ENCODE data around the gene CDK7. TPM values are rescaled to one million over a fixed set of nuclear protein-coding genes. Genes with fewer than 3 reads are reported as not detected.
A peak's percentile ranks its signal among the peaks of the same experiment; 100 is the strongest.
"Not testable (repeated sequence)": the region's sequence is repeated elsewhere in the genome, so short reads cannot be mapped to it uniquely, and the experiment has no call there.

The CDK7 gene
- total RNA-seq, 1 experiment from 2014 or later, result 31.2 TPM

DNA sequence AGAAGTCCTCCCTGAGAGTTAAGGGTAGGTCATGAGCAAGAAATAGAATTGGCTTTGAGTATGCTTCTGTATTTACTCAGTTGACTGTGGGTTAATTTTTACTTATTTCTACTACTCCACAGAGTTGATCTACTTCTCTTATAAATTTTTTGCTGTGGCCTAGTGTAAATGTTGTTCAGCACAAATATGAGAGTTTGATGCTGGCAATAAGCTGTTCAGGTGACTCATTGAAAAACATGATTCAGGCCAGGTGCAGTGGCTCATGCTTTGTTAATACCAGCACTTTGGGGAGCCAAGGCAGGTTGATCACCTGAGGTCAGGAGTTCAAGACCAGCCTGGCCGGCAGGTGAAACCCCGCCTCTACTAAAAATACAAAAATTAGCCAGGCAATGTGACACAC lies 4.5 kb upstream of the CDK7 start:
- DNase-seq (ENCODE audit: low read depth), result no peak
- in situ Hi-C loops (cut with HindIII; ENCODE audit: low pct_unique_long_range_greater_than_20kb, low sequenced_read_pairs), result no loop called here

GRCh38 chr5:69231281-69231680 lies 3.4 kb upstream of the CDK7 start:
- no peak for DNase-seq (ENCODE audit: low read depth)

GRCh38 chr5:69231851-69232250 lies 2.8 kb upstream of the CDK7 start:
- DNase-seq (ENCODE audit: low read depth), result peak; percentile 66
- in situ Hi-C loops (cut with HindIII; ENCODE audit: low pct_unique_long_range_greater_than_20kb, low sequenced_read_pairs), result no loop called here

More at GRCh38 chr5:69231281-69231680, 3.4 kb upstream of the CDK7 start:
- in situ Hi-C loops (cut with HindIII; ENCODE audit: low pct_unique_long_range_greater_than_20kb, low sequenced_read_pairs), result no loop called here

- DNase-seq (ENCODE audit: low read depth), result not testable (repeated sequence)
Measured at GRCh38 chr5:69236733-69237132, 2.0 kb downstream of the CDK7 start.

DNA sequence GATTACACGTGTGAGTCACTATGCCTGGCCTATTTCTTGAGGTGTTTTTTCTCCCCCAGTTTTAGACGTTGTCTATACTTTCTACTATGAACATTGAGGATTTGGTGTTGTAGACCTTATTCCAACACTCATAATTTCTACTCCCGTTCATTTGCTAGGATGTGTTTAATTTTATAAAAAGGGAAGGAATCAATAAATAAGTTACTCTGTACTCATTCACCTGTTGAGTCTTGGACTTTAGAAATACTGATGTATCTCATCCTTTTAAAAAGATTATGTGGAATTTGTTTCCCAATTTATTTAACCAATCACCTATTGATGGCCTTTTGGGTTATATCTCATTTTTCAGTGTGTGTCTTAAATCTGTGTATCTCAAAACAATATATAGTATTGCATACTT lies 3.2 kb downstream of the CDK7 start:
- no peak for DNase-seq (ENCODE audit: low read depth)
- in situ Hi-C loops (cut with HindIII; ENCODE audit: low pct_unique_long_range_greater_than_20kb, low sequenced_read_pairs), result no loop called here

More at GRCh38 chr5:69236733-69237132, 2.0 kb downstream of the CDK7 start:
- in situ Hi-C loops (cut with HindIII; ENCODE audit: low pct_unique_long_range_greater_than_20kb, low sequenced_read_pairs), result not testable (repeated sequence)

DNA sequence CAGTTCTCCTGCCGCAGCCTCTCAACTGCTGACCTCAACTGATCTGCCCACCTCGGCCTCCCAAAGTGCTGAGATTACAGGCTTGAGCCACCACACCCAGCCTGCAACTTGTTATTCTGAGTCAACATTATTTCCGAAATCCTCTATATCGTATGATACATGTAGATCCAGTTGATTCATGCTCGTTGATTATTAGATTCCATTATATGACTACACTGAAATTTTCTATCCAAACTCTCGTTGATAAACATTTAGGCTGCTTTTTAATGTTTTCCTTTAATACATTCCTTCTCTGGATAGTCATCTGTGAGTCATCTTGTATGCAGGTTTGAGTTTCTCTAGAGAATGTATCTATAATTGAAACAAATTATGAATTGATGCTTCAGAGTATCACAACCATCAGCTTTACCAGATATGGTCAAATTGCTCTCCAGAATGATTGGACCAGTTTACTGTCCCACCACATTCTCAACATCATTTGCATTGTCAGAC lies 4.1 kb downstream of the CDK7 start:
- DNase-seq (ENCODE audit: low read depth), result peak; percentile 45
- in situ Hi-C loops (cut with HindIII; ENCODE audit: low pct_unique_long_range_greater_than_20kb, low sequenced_read_pairs), result no loop called here

GRCh38 chr5:69242215-69242927 lies 7.7 kb downstream of the CDK7 start:
- DNase-seq (ENCODE audit: low read depth), result no peak
- in situ Hi-C loops (cut with HindIII; ENCODE audit: low pct_unique_long_range_greater_than_20kb, low sequenced_read_pairs), result no loop called here

GRCh38 chr5:69245031-69245430 lies 10.3 kb downstream of the CDK7 start:
- in situ Hi-C loops (cut with HindIII; ENCODE audit: low pct_unique_long_range_greater_than_20kb, low sequenced_read_pairs), result no loop called here
- DNase-seq (ENCODE audit: low read depth), result no peak

DNA sequence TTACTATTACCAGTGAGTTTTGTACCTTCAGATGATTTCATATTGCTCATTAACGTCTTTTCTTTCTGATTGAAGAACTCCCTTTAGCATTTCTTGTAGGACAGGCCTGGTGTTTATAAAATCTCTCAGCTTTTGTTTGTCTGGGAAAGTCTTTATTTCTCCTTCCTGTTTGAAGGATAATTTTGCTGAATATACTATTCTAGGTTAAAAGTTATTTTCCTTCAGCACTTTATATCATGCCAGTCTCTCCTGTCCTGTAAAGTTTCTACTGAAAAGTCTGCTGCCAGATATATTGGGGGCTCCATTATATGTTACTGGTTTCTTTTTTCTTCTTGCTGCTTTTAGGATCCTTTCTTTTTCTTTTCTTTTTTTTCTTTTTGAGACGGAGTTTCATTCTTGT lies 13.3 kb downstream of the CDK7 start:
- in situ Hi-C loops (cut with HindIII; ENCODE audit: low pct_unique_long_range_greater_than_20kb, low sequenced_read_pairs), result no loop called here
- no peak for DNase-seq (ENCODE audit: low read depth)

DNA sequence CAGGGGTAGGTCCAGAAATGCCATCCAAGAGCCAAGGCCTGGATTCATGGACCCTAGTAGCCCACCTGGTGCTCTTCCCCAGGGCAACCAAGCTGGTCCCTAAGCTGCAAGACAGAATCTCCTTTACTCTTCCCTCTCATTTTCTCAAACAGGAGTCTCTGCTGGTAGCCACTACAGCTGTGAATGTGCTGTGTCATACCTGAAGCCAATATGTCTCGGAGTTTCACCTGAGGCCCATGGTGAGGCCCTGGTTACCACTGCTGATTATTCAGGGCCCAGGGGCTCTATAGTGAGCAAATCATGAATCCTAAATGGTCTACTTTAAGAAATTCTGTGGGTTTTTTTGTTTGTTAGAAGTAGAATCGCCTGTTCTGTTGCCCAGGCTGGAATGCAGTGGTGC lies 15.9 kb downstream of the CDK7 start:
- in situ Hi-C loops (cut with HindIII; ENCODE audit: low pct_unique_long_range_greater_than_20kb, low sequenced_read_pairs), result no loop called here

DNA sequence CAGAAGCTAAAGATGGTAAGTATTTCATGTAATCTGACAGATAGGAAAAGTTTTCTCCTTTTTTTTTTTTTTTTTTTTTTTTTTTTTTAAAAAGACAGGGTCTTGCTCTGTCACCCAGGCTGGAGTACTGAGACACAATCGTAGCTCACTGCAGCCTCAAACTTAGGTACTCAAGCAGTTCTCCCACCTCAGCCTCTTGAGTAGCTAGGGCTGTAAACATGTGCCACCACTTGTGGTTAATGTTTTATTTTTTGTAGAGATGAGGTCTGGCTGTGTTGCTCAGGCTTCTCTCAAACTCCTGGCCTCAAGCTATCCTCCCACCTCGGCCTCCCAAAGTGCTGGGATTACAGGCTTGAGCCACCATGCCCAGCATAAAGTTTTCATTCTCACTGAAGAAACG lies 17.8 kb downstream of the CDK7 start:
- no peak for DNase-seq (ENCODE audit: low read depth)
- in situ Hi-C loops (cut with HindIII; ENCODE audit: low pct_unique_long_range_greater_than_20kb, low sequenced_read_pairs), result no loop called here

More for the DNA sequence above, 15.9 kb downstream of the CDK7 start:
- DNase-seq (ENCODE audit: low read depth), result no peak

DNA sequence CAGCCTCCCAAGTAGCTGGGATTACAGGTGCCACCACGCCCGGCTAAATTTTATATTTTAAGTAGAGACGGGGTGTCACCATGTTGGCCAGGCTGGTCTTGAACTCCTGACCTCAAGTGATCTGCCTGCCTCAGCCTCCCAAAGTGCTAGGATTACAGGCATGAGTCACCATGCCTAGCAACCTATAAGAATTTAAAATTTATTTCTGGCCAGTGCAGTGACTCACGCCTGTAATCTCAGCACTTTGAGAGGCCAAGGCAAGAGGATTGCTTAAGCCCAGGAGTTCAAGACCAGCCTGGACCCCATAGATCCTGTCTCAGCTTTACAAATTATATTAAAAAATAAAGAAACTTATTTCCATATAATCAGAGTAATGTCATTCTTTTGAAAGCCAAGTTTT lies 21.3 kb downstream of the CDK7 start:
- DNase-seq (ENCODE audit: low read depth); in situ Hi-C loops (cut with HindIII; ENCODE audit: low pct_unique_long_range_greater_than_20kb, low sequenced_read_pairs): not testable (repeated sequence)

DNA sequence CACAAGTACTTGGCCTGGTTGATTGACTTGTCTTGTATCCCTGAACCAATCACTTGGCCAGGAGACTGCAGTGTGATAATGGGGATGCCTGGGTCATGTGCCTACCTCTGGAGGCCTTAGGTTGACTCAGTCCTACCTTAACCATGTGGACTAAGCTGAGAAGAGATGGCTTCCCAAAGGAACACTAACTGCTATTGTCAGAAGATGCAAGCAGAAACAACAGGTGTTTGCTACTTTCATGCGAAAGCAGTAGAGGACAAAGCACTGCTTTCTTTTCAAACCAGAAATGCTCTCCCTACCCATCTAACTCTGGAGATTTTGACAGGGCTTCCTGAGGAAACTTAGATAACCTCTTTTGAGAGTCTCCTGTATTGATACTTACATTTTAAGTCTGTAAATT lies 22.9 kb downstream of the CDK7 start:
- in situ Hi-C loops (cut with HindIII; ENCODE audit: low pct_unique_long_range_greater_than_20kb, low sequenced_read_pairs), result no loop called here
- no peak for DNase-seq (ENCODE audit: low read depth)

DNA sequence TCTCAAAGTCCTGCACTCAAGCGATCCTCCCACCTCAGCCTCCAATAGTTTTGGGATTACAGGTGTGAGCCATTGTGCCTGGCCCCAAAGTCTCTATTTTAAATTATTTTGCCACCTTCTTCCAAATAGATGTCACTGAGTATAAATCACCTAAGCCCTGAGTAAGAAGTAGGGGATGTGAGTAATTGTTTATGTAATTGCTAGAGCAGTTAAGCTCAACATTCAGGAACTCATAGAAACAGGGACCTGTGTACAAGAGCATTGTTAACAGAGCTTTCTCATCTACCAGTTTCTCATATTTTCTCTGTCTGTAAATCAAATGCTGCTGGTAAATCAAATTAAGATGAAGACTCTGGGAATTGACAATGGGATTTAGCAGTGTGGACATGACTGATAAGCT lies 26.3 kb downstream of the CDK7 start:
- peak; percentile 16 for DNase-seq (ENCODE audit: low read depth)
- in situ Hi-C loops (cut with HindIII; ENCODE audit: low pct_unique_long_range_greater_than_20kb, low sequenced_read_pairs), result no loop called here

DNA sequence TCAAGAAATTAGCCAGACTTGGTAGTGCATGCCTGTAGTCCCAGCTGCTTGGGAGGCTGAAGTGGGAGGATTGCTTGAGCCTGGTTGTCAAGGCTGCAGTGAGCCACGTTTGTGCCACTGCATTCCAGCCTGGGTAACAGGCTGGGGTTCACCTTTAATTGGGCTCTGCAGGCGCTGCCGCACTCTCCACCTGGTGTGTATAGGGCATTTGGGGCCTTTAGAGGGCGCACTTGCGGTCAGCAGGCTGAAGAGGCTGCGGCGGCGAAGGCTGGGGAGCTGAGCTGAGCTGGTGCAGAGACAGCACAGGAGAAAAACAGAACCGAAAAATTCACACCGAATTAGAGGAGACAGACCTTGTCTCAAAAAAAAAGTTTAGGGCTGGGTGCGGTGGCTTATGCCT lies 31.2 kb downstream of the CDK7 start:
- in situ Hi-C loops (cut with HindIII; ENCODE audit: low pct_unique_long_range_greater_than_20kb, low sequenced_read_pairs), result no loop called here
- no peak for DNase-seq (ENCODE audit: low read depth)

DNA sequence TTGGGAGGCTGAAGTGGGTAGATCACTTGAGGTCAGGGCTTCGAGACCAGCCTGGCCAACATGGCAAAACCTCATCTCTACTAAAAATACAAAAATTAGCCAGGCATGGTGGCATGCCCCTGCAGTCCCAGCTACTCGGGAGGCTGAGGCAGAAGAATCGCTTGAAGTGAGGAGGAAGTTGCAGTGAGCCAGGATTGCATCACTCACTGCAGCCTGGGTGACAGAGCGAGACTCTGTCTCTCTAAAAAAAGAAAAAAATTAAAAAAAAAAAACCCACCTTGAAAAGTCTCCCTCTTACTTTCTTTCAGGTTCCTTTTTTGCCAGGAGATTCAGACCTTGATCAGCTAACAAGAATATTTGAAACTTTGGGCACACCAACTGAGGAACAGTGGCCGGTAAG lies 34.2 kb downstream of the CDK7 start:
- no peak for DNase-seq (ENCODE audit: low read depth)
- in situ Hi-C loops (cut with HindIII; ENCODE audit: low pct_unique_long_range_greater_than_20kb, low sequenced_read_pairs), result no loop called here

DNA sequence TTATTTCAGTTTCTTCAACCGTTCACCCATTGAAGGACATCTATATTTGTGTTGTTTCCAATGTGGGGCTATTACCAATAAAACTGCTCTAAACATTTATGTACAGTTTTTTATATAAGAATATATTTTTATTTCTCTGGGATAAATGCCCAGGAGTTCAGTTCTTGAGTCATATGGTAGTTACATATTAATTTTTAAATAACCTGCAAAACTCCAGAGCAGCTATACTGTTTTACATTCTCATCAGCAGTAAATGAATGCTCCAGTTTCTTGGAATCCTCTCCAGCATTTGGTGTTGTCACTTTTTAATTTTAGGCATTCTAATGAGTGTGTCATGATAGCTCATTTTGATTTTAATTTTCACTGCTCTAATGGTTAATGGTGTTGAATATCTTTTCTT lies 36.2 kb downstream of the CDK7 start:
- in situ Hi-C loops (cut with HindIII; ENCODE audit: low pct_unique_long_range_greater_than_20kb, low sequenced_read_pairs), result no loop called here
- DNase-seq (ENCODE audit: low read depth), result no peak

- in situ Hi-C loops (cut with HindIII; ENCODE audit: low pct_unique_long_range_greater_than_20kb, low sequenced_read_pairs), result no loop called here
Measured at GRCh38 chr5:69271376-69271775, 36.7 kb downstream of the CDK7 start.

DNA sequence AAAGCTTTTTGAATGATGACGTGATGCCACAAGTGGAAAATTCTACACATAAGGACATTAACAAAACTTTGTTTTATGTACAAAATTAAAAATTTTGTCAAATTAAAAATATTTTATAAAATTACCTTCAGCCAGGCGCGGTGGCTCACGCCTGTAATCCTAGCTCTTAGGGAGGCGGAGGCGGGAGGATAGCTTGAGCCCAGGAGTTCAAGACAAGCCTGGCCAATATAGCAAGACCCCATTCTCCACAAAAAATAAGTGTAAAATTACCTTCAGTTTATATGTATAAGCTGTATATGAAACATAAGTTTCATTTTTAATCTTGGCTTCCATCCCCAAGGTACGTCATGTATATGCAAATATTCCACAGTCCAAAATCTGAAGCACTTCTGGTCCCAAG lies 40.9 kb downstream of the CDK7 start:
- in situ Hi-C loops (cut with HindIII; ENCODE audit: low pct_unique_long_range_greater_than_20kb, low sequenced_read_pairs), result no loop called here
- no peak for DNase-seq (ENCODE audit: low read depth)

More at GRCh38 chr5:69271376-69271775, 36.7 kb downstream of the CDK7 start:
- DNase-seq (ENCODE audit: low read depth), result peak; percentile 47

Data from Caki2 (cell line).